ENCODE measurements around the gene MOBP. TPM values are rescaled to one million over a fixed set of nuclear protein-coding genes. Genes with fewer than 3 reads are reported as not detected.

The MOBP gene
- total and polyA plus RNA-seq, 2 experiments from 2014 or later, result not detected

DNA sequence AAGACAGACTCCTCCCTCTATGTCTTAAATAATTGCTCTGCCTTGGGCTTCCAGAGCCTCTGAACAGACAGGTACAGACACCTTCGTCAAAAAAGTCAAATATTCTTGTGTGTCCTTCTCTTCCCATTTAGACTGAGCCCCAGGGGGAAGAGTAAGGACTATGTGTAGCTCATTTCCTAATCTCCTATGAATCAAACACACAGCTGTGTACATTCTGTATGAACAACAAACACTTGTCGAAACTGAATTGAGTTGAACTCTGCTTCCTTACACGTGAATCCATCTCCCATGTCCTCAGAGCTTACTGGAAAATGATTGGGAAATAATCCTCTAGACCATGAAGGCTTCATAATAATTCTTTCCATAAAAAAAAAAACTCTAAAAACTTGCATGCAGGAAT is 80.8 kb downstream of the MOBP start (continued):
- TF ChIP-seq, protein P1, sequence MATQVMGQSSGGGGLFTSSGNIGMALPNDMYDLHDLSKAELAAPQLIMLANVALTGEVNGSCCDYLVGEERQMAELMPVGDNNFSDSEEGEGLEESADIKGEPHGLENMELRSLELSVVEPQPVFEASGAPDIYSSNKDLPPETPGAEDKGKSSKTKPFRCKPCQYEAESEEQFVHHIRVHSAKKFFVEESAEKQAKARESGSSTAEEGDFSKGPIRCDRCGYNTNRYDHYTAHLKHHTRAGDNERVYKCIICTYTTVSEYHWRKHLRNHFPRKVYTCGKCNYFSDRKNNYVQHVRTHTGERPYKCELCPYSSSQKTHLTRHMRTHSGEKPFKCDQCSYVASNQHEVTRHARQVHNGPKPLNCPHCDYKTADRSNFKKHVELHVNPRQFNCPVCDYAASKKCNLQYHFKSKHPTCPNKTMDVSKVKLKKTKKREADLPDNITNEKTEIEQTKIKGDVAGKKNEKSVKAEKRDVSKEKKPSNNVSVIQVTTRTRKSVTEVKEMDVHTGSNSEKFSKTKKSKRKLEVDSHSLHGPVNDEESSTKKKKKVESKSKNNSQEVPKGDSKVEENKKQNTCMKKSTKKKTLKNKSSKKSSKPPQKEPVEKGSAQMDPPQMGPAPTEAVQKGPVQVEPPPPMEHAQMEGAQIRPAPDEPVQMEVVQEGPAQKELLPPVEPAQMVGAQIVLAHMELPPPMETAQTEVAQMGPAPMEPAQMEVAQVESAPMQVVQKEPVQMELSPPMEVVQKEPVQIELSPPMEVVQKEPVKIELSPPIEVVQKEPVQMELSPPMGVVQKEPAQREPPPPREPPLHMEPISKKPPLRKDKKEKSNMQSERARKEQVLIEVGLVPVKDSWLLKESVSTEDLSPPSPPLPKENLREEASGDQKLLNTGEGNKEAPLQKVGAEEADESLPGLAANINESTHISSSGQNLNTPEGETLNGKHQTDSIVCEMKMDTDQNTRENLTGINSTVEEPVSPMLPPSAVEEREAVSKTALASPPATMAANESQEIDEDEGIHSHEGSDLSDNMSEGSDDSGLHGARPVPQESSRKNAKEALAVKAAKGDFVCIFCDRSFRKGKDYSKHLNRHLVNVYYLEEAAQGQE (IDR thresholded peaks at IDR 0.05; ENCODE audit: unreplicated experiment), result no peak

DNA sequence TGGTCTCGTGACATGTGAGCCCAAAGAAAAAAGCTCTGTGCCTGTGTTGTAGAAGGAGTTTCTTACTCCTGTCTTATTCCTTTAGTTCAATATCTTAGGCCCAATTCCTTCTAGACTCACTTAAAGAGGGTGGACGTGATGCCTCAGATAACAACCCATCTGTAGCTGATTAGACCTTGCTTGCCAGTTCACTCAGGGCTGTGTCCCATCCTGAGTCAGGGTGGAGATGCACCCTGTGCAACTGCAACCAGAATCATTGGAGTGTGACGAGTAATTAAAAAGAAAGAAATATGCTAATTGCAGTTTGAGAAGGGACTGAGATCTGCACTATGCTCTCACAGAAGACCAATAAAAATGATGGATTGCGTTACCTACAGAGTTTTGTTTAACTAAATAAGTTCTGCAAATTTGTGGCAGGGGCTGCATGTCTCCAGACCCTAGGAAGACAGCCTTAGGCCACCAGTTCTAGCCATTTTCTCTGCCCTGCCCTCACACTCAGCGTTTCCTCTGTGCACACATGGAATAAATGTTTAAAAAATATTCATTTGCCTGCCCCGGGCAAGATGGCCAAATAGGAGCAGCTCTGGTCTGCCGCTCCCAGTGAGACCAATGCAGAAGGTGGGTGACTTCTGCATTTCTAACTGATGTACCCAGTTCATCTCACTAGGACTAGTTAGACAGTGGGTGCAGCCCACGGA is 83.0 kb downstream of the MOBP start:
- Histone ChIP-seq H3K4me2 (no peak overlapping the region), H4K20me1 (replicated peaks; ENCODE audit: insufficient read depth) (no peaks in the 10 kb centered on the region), H3K79me2 (replicated peaks; ENCODE audit: insufficient read depth) (no peaks in the 10 kb centered on the region), H3F3A (replicated peaks; ENCODE audit: low read depth) (no peaks in the 10 kb centered on the region), H2AFZ (0 out of 2 replicates have a peak overlapping the region, but pooled peaks have one; percentile 38), H3K9me2 (ENCODE audit: insufficient read depth) (no peaks in the 10 kb centered on the region), H3K4me3 (no peak overlapping the region), H3K36me3 (ENCODE audit: insufficient read depth) (no peaks in the 10 kb centered on the region), H3K4me1 (ENCODE audit: insufficient read depth) (no peaks in the 10 kb centered on the region), H3K27ac (ENCODE audit: low read depth) (no peak overlapping the region), H3K27me3 (ENCODE audit: insufficient read depth) (no peaks in the 10 kb centered on the region)
- DNase-seq (ENCODE audit: low spot score), result no peak
- Mint-ChIP-seq H3K9me3 (peaks cover 26% of the 10 kb centered on the region), H3K36me3 (ENCODE audit: low read depth) (no peaks in the 10 kb centered on the region; the same call in 2 of the 3 replicates), H3K27me3 (ENCODE audit: insufficient read depth, low read depth, poor library complexity) (peaks cover 5% of the 10 kb centered on the region), H3K27ac (no peak overlapping the region), H3K4me1 (no peaks in the 10 kb centered on the region), H3K4me3 (no peak overlapping the region)
- TF ChIP-seq EZH2phosphoT487 (IDR thresholded peaks at IDR 0.05; ENCODE audit: unreplicated experiment), result no peak
- no peak for TF ChIP-seq ZNF462 (CRISPR knock-in tag; IDR thresholded peaks at IDR 0.05)
- TF ChIP-seq ZNF331 (CRISPR knock-in tag; IDR thresholded peaks at IDR 0.05; ENCODE audit: low read depth), result no peak
- no peak for TF ChIP-seq STAT1 (IDR thresholded peaks at IDR 0.05; ENCODE audit: unreplicated experiment)
- ATAC-seq, result no peak

Other genes starting within 250 kb of the MOBP start
- 0.24 TPM in 1 of 2 replicates, not detected in the other for gene CX3CR1, start 187.6 kb upstream of the MOBP start, total RNA-seq (2014; rRNA removed; shearing (Covaris generic))
- gene CX3CR1, start 187.6 kb upstream of the MOBP start, polyA plus RNA-seq (2016; fragmentation: Nextera tagmentation; extraction: Ambion mirVana), result 0.42 TPM in 1 of 2 replicates, not detected in the other
- gene CCR8, start 138.0 kb upstream of the MOBP start, total RNA-seq (2014; rRNA removed; shearing (Covaris generic)), result not detected in 2 replicates
- 0.23 and 0.55 TPM in 2 replicates for gene CCR8, start 138.0 kb upstream of the MOBP start, polyA plus RNA-seq (2016; fragmentation: Nextera tagmentation; extraction: Ambion mirVana)
- gene SLC25A38, start 84.3 kb upstream of the MOBP start, total RNA-seq (2014; rRNA removed; shearing (Covaris generic)), result 35.9 and 61.9 TPM in 2 replicates
- 19.8 and 23.9 TPM in 2 replicates for gene SLC25A38, start 84.3 kb upstream of the MOBP start, polyA plus RNA-seq (2016; fragmentation: Nextera tagmentation; extraction: Ambion mirVana)
- 1,658 and 1,827 TPM in 2 replicates for gene RPSA, start 61.0 kb upstream of the MOBP start, total RNA-seq (2014; rRNA removed; shearing (Covaris generic))
- gene RPSA, start 61.0 kb upstream of the MOBP start, polyA plus RNA-seq (2016; fragmentation: Nextera tagmentation; extraction: Ambion mirVana), result 1,591 and 1,731 TPM in 2 replicates